ENCODE data around the gene HPCA.

Gene HPCA

DNA sequence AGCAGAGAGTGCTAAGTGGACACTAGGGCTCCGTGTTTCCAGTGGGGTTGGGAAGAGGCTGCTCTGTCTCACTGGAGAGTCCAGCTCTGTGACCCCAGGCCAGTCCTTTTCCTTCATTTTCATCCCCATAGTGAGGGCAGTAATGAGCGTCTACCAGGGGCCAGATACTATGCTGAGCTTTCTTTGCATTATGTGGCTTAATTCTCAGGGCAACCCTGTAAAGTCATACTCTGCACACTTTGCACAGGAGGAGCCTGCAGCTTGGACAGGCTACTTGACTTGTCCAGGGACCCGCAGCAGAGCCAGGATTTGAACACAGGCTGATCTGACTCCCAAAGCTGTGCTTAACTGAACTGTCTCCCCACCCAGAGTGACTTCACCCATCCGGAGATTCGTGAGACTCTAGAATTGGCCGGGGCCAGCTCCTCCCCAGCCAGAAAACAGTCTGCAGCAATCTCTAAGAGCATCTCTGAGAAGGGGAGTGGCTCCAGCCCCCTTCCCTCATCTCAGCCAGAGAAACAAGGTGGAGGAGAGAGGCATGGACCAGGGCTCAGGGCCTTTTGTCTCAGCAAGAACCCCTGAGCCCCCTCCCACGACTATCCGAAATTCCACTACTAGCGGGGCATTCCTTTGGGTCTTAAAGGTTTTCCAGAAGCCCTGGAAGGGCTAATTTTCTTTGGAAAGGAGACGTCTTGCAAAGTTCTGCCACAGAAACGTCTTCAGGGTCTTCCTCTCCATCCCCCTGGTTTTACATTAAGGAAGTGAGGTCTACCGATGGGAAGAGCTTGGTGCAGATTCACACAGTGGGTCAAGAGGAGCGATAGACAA lies 14.7 kb upstream of the HPCA start:
- DNase-seq: no peak

DNA sequence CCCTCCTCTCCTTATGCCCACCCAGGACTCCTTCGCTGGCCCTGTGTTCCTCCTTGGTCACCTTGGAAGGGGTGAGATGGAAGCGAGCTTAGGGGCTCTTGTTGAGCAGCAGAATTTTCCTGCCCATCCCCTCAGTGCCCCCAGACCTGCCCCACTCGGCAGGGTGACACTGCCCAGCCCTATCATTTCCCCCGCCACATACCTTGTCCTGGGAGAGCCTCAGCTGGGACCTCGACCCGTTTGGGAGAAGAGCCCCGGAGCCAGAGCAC lies 14.2 kb upstream of the HPCA start:
- no peak for DNase-seq

- DNase-seq: no peak
Observed at GRCh38 chr1:32873484-32873883, 12.8 kb upstream of the HPCA start.

DNA sequence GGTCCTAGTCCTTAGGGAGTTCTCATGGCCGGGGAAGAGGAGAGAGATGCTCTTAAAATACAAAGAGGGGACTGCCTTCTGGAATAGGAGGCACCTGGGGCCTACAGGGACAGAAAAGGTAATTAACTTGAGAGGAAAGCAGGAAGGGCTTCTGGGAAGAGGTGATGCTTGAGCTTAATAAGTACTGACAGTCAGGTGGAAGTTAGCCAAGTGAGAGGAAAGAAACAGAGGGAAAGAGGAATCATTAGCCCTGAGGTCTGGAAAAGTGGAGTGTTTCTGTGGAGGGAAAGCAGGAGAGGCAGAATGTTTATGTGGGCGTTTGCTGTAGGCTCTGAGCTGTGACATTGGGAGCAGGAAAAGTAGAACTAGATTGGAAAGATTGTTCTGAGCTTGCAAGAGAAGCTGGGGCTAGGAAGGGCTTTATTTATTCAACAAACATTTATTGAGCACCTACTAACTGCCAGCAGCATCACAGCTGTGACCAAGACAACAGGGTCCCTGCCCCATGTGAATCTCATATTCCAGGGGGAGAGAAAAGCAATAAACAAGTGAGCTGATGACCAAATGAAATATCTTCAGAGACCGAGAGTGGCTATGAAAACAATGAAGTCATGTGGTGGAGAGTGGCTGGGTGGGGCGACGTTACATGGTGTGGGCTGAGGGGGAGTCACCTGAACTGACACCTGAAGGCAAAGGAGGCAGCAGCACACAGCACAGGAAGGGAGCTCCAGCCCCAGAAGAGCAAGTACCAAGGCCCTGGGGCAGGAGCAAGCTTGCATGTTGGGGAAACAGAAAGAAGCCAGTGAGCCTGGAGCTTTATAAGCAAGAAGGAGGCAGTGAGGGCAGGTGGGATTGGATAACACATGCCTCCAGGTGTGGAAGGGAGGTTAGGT lies 11.2 kb upstream of the HPCA start:
- DNase-seq: no peak

DNA sequence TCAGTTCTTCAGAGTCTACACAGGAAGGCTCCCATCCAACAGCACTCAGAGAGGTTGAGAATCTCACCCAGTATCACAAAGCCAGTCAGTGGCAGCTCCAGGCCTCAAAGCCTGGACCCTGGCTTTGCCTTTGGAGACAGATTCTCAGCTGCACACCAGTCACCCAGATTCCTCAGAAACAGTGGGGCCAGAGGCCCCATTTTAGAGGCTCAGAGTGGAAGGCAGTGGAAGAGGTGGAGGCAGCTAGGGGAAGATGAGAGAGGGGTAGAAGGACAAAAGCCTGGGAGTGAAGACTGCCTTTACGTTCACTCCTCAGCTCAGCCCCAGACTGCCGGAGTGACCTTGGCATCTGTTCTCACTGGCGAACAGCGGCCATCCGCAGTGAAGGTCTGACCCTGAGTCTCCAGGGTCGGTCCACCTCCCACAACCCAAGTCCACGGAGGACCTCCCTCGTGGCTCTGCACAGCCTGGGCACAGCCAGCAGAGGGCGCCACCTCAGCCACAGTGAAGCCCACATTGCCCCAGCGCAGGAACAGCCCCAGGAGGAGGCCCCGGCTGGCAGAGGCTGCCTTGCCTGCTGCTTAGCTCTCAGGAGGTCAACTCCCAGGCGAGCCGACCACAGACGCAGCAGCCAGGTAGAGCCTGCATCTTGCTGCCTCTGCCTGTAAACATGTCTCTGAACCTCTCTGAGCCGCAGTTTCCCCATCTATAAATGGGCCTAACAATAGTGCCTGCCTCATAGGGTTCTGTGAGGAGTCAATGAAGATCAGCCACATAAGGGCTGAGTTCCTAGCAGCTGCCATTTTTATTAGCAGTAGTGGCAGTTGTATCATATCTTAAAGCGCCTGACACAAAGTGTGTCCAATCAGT lies 9.7 kb upstream of the HPCA start:
- no peak for DNase-seq

- DNase-seq: no peak
Observed at GRCh38 chr1:32877211-32878110, 8.8 kb upstream of the HPCA start.

GRCh38 chr1:32878183-32878582 lies 8.1 kb upstream of the HPCA start:
- DNase-seq: no peak

DNA sequence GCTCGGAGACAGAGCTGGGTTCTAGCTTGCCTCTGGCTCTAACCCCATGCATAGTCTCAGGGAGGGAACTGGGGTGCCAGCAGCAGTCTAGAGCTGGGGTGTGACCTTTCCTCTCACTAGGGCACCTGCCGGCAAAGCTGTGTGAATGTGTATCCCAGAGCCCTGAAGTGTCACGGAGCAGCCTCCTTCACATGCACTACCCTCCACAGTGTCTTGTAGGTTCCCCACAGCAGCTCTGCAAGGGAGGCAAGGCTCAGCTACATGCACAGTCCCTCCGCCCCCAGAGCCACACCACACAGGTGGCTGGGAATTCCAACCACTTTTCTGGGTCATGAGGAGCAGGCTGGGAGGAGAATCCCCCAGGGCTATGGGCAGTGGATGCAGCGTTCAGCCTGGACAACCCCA lies 7.7 kb upstream of the HPCA start:
- DNase-seq: no peak

- no peak for DNase-seq
Observed at GRCh38 chr1:32881291-32881690, 5.0 kb upstream of the HPCA start.

DNA sequence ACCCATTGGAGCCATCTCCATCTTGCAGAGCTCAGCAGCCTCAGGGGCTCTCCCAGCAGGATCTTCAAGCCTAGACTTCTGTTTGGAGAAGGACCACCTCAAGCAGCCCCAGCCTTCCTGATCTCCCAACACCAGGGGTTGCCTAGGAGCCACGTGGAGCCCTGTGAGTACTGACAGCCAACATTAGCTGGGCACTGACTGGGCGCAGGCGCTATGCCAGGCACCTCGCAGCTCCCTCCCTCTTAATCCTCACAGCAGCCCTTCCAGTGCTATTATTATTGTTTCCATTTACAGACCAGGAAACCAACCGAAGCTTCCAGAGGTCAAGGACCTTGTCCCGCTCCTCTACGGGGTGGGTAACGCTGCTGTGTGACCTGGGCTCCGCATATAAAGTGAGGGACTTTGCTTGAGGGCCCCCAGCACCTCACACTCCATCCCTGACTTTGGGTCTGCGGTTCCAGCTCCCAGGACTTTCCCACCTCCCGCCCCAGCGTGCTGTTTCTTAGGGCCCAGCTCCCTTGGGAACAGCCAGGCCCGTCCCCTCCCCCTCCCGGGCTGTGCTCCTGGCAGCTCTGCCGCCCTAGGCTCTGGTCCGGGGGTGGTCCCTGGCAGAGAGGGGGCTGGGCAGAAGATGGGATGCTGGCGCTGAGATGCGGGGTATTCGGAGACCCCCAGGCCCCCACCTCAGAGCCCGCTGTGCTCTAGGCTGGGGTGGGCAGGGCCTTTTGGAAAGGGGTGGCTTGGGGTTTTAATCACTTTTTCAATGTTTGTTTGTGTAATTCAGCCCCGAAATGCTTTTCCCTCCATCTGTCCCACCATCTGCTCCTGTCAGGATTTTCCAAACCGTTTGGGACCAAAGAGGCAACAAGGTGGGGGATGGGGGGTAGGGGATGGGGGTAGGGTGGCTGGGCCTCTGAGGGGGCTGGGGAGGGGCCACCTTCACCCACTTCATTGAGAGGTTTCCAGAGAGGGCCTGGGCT lies 4.1 kb upstream of the HPCA start:
- DNase-seq: no peak

DNA sequence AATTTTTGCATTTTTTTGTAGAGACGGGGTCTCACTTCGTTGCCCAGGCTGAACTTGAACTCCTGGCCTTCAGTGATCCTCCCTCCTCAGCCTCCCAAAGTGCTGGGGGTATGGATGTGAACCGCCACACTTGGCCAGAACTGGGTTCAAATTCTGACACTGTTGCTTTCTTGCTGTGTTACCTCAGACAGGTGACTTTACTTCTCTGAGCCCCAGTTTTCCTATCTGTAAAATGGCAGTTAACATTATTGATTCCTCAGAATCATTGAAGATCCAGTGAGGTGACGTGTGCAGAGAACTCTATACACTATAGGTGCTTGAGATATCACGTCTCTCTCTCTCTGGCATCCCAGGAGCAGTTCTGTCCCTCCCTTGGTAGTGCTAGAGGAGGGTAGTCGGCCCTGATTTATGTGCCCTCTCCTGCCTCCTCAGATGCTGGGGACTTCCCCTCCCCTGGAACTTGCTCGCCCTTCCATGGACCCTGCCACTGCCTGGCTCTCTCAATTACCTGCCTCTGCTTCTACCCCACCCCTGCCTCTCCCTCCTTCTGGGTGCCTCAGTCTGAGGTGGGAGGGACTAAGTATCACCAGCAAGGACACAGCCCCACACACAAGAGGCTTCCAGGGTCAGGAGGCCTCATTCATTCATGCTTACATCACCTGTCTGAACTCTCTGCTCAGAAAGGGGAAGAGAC lies 2.8 kb upstream of the HPCA start:
- DNase-seq: no peak

DNA sequence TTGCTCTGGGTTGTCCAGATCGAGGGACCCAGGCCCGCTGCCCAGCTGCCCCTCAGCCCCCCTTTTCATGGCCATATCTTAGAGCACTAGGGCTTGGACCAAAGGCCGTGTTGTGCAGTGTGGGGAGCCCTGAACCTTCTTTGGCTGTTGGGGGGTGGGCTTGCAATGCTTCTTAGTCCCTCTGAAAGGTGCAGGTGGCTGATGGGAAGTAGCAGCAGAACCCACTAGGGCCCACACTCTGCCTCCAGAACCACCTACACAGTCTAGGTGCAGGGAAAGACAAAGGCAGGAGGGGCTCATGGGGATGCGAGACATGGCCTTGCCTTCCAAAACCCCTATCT lies 2.3 kb upstream of the HPCA start:
- DNase-seq: no peak

- DNase-seq: no peak
Observed at GRCh38 chr1:32884726-32885125, 1.6 kb upstream of the HPCA start.

- DNase-seq: no peak
Observed at GRCh38 chr1:32885676-32886003, 651 bp upstream of the HPCA start.

GRCh38 chr1:32886828-32887414 lies 630 bp downstream of the HPCA start:
- DNase-seq: no peak

GRCh38 chr1:32887623-32888022 lies 1.3 kb downstream of the HPCA start:
- no peak for DNase-seq

DNA sequence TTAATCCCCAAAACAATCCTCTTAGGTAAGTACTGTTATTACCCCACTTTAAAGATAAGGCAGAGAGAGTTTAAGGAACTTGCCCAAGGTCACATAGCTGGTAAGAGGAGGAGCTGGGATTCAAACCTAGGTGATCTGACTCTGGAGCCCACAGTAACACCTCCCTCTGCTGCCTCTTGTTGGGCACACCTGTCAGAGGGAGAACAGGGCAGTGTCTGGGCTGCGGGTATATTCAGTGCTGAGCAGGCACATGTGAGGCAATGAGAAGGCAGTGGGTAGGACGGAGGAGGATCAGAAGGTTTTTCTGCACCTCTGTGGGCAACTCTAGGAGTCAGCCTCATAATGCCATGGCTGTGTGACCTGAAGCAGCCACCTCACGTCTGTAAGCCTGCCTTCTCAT lies 1.8 kb downstream of the HPCA start:
- DNase-seq: no peak

GRCh38 chr1:32888677-32889420 lies 2.6 kb downstream of the HPCA start:
- no peak for DNase-seq

- DNase-seq: no peak
Observed at GRCh38 chr1:32889731-32890278, 3.5 kb downstream of the HPCA start.
